Astrocyte of the spinal cord (primary cell): ENCODE data around the gene PRKG1.
"Not testable (repeated sequence)": the region's sequence is repeated elsewhere in the genome, so short reads cannot be mapped to it uniquely, and the experiment has no call there.

Experiments
- DNase-seq: peaks from one replicate; pipeline ENCODE4 v3.0.0; 2011; ENCODE audit warnings: low read depth, low spot score
- H3K4me3 ChIP-seq: 2 replicates; pipeline ENCODE4 v1.5.1; 2011; ENCODE audit warnings: low read depth, mild to moderate bottlenecking, low read length, moderate library complexity
- in situ Hi-C: cut with HindIII; loops from 2 replicates; pipeline ENCODE4 v1.10.0; 2017; ENCODE audit warnings: low sequenced_read_pairs
- TF ChIP-seq, protein P1 (sequence below): IDR thresholded peaks from 2 replicates; pipeline ENCODE4 v1.5.1; 2012; ENCODE audit warnings: low read depth, mild to moderate bottlenecking, low read length, inconsistent platforms

The PRKG1 gene

DNA sequence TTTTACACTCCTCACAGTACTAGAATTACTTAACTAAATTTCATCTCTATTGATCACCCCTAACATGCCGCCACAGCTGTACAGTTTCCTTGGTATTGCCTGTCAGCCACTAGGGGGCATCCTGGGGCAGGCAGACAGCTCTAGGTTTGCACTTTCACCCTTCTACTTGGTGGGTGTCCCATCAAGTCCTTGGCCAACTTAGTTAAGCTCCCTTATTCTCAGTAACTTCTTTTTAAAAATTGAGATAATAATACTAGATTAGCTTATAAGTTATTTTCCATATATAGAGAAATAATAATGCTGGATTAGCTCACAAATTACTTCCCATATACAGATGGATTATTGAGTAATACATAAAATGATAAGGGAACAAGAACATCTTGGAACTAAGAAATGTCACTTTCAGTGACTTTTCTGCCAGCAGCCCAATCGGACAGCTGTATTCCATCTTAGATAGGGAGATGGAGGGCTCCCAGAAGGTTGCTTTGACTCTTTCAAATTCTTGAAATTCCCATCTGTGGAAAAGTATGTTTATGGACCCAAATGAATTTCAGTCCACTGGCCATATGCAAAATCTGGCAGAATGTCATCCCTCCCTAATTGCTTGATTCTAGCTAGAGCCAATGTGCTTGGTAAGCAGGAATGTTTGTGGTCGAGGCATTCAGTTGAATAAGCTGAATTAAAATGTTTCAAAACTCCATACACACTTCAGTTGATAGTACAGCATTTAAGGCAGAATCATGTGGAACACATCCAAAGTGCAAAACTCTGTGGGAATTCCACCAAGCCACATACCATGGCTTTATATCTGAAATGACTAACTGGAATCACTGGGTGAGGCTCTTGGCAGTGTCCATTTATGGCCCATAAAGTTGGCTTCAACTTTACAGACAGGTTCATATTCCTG, 315.4 kb downstream of the PRKG1 start:
- peak; percentile 98 for DNase-seq
- in situ Hi-C loops, result no loop called here
- no peak overlapping the region for H3K4me3 ChIP-seq
- TF ChIP-seq, protein P1, sequence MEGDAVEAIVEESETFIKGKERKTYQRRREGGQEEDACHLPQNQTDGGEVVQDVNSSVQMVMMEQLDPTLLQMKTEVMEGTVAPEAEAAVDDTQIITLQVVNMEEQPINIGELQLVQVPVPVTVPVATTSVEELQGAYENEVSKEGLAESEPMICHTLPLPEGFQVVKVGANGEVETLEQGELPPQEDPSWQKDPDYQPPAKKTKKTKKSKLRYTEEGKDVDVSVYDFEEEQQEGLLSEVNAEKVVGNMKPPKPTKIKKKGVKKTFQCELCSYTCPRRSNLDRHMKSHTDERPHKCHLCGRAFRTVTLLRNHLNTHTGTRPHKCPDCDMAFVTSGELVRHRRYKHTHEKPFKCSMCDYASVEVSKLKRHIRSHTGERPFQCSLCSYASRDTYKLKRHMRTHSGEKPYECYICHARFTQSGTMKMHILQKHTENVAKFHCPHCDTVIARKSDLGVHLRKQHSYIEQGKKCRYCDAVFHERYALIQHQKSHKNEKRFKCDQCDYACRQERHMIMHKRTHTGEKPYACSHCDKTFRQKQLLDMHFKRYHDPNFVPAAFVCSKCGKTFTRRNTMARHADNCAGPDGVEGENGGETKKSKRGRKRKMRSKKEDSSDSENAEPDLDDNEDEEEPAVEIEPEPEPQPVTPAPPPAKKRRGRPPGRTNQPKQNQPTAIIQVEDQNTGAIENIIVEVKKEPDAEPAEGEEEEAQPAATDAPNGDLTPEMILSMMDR, result peak; percentile 79

DNA sequence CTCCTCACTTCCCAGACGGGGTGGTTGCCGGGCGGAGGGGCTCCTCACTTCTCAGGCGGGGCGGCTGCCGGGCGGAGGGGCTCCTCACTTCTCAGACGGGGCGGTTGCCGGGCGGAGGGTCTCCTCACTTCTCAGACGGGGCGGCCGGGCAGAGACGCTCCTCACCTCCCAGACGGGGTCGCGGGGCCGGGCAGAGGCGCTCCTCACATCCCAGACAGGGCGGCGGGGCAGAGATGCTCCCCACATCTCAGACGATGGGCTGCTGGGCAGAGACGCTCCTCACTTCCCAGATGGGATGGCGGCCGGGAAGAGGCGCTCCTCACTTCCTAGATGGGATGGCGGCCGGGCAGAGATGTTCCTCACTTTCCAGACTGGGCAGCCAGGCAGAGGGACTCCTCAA, 318.7 kb downstream of the PRKG1 start:
- H3K4me3 ChIP-seq, in situ Hi-C loops, DNase-seq: not testable (repeated sequence)

DNA sequence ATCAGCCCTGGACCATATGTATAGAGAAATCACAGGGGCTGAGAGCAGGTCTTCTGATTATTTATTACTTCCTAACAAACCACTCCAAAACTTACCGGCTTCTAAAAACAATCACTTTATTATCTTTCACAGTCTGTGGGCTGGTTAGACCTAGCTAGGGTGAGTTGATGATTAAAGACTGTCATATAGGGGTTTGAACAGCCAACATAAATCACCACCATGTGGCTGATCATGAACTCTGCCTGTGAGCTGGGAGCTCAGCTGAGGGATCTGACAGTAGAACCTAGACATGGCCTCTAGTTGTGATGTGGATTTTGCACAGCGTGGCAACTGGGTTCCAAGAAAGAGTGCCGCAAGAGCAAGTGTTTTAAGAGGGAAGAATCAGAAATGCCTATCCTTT, 319.8 kb downstream of the PRKG1 start:
- DNase-seq, result no peak
- H3K4me3 ChIP-seq, result no peak overlapping the region
- in situ Hi-C loops, result no loop called here
- TF ChIP-seq, protein P1, result no peak

DNA sequence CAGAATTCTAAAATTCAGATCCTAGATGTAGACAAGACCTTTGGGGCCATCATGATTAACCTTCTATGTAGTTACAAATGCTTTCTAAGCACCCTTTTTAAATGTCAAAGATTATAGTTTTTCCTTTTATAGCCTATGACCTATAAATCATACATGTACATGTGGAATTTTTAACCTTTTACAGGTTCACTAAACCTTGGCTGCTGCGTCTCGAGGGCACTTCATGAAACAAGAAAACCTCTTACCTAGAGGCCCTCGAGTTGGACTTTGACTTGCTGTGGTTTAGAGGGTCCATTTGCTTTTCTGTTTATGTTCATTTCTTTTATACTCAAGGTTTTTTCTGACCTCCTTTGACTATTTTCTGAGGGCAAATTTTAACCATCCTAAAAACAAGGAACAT, 323.0 kb downstream of the PRKG1 start:
- no peak for DNase-seq
- H3K4me3 ChIP-seq, result no peak overlapping the region
- TF ChIP-seq, protein P1, result no peak
- in situ Hi-C loops, result no loop called here

DNA sequence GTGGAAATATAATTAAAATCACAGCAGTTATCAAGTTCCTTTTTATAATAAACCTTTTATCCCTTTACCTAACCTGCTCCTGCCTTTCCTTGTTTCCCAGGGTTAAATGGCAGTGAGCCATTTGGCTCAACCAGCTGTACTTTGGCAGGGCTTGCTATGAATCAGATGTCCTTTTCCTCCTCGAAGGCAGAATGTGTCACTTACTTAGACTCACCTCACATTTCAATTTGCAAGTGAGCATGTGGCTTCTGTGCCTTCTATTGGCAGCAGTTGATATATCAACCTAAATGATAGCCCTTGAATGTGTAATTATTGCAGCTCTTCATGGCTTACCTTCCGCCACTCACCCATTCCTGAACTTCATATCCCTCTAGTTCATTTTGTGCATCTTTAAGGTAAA, 323.4 kb downstream of the PRKG1 start:
- TF ChIP-seq, protein P1, result no peak
- peak; percentile 79 for DNase-seq
- in situ Hi-C loops, result no loop called here
- H3K4me3 ChIP-seq, result no peak overlapping the region

DNA sequence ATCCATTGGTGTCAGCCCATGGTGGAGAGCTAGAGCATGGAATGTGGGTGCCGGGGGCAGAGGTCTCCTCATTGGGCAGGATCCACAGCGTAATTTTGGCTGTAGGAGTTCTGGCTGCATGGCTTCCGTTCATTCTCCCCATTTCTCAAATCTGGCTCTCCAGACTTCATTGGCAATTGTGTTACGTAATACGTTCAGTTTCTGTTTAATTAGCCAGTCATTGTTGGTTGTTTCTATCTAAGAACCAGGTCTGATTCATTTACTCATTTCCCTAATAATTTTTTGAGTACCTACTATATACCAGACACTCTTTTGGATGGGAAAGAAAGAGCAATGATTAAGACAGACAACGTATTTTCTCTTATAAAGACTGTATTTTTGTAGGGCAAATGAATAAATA, 325.6 kb downstream of the PRKG1 start:
- in situ Hi-C loops, result no loop called here
- TF ChIP-seq, protein P1, result no peak

DNA sequence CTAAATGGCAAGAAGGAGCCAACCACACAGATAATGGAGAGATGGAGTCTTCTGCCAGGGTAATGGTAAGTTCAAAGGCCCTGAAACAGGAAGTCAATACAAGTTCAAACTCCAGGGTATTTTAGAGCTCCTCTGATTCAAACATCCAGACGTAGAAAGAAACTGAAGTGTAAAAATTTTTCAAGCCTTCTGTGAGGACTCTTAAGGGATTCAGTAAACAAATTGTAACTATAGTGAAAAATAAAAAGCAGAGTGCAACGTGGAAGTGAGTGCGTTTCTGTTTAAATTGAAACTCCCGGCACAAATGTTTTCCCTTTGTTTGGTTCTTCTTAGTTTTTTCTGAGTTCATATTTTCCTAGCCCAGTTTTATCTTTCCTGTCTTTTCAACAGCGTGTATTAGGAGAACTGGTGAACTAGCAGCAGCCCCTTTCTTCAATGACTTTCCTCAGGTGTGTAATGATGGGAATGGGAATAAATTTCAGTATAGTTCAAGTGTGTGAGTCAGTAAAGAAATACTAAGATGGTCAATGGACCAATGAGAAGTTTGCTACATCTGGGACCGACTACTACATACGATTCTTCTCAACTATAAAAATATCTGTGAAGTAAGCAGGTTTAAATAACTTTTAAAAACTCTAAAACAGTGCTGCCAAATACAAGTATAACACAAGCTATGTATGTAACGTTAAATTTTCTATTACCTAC, 326.3 kb downstream of the PRKG1 start:
- no peak overlapping the region for H3K4me3 ChIP-seq
- DNase-seq, result no peak
- TF ChIP-seq, protein P1, result no peak
- in situ Hi-C loops, result no loop called here

More for the DNA sequence above, 325.6 kb downstream of the PRKG1 start:
- DNase-seq, result no peak
- no peak overlapping the region for H3K4me3 ChIP-seq
